GM19043 (cell line): ENCODE measurements around the gene NAV2.

ENCODE experiments used
- ATAC-seq: cut with Tn5 transposase; IDR thresholded peaks from one replicate; pipeline ENCODE4 v1.9.1; 2021; ENCODE audit warnings: low read depth; ENCODE audit not compliant: unreplicated experiment

NAV2 gene

GRCh38 chr11:19933801-19934488 is 221.3 kb downstream of the NAV2 start:
- ATAC-seq: no peak

GRCh38 chr11:19934828-19935259 is 222.2 kb downstream of the NAV2 start:
- no peak for ATAC-seq

GRCh38 chr11:19935507-19935906 is 222.9 kb downstream of the NAV2 start:
- ATAC-seq: no peak

GRCh38 chr11:19936461-19936860 is 223.8 kb downstream of the NAV2 start:
- ATAC-seq: no peak

- peak; percentile 76 for ATAC-seq
Observed at GRCh38 chr11:19938169-19938856, 225.7 kb downstream of the NAV2 start.

- no peak for ATAC-seq
Observed at GRCh38 chr11:19938866-19939265, 226.2 kb downstream of the NAV2 start.

GRCh38 chr11:19939415-19939929 is 226.8 kb downstream of the NAV2 start:
- ATAC-seq: no peak

- ATAC-seq: no peak
Observed at GRCh38 chr11:19940831-19941230, 228.2 kb downstream of the NAV2 start.

GRCh38 chr11:19946681-19947080 is 234.0 kb downstream of the NAV2 start:
- ATAC-seq: no peak

GRCh38 chr11:19947537-19948114 is 235.0 kb downstream of the NAV2 start:
- ATAC-seq: no peak

GRCh38 chr11:19949606-19950005 is 237.0 kb downstream of the NAV2 start:
- no peak for ATAC-seq

GRCh38 chr11:19951558-19952115 is 239.0 kb downstream of the NAV2 start:
- ATAC-seq: peak; percentile 88

- ATAC-seq: no peak
Observed at GRCh38 chr11:19952116-19952605, 239.5 kb downstream of the NAV2 start.

GRCh38 chr11:19952911-19953310 is 240.3 kb downstream of the NAV2 start:
- ATAC-seq: no peak

- no peak for ATAC-seq
Observed at GRCh38 chr11:19953336-19953735, 240.7 kb downstream of the NAV2 start.

GRCh38 chr11:19953909-19954308 is 241.3 kb downstream of the NAV2 start:
- ATAC-seq: no peak

GRCh38 chr11:19954899-19955298 is 242.3 kb downstream of the NAV2 start:
- ATAC-seq: no peak

GRCh38 chr11:19955660-19956059 is 243.0 kb downstream of the NAV2 start:
- no peak for ATAC-seq

GRCh38 chr11:19956228-19956627 is 243.6 kb downstream of the NAV2 start:
- ATAC-seq: no peak

GRCh38 chr11:19957294-19957943 is 244.8 kb downstream of the NAV2 start:
- no peak for ATAC-seq

- no peak for ATAC-seq
Observed at GRCh38 chr11:19958204-19958603, 245.6 kb downstream of the NAV2 start.
